Dedifferentiated amniotic fluid mesenchymal stem cell (primary cell): ENCODE data around the gene PIGV.

Source experiments
- DNase-seq: peaks from one replicate; pipeline ENCODE4 v3.0.0-alpha.2; 2016; ENCODE audit errors: extremely low spot score

PIGV gene

DNA sequence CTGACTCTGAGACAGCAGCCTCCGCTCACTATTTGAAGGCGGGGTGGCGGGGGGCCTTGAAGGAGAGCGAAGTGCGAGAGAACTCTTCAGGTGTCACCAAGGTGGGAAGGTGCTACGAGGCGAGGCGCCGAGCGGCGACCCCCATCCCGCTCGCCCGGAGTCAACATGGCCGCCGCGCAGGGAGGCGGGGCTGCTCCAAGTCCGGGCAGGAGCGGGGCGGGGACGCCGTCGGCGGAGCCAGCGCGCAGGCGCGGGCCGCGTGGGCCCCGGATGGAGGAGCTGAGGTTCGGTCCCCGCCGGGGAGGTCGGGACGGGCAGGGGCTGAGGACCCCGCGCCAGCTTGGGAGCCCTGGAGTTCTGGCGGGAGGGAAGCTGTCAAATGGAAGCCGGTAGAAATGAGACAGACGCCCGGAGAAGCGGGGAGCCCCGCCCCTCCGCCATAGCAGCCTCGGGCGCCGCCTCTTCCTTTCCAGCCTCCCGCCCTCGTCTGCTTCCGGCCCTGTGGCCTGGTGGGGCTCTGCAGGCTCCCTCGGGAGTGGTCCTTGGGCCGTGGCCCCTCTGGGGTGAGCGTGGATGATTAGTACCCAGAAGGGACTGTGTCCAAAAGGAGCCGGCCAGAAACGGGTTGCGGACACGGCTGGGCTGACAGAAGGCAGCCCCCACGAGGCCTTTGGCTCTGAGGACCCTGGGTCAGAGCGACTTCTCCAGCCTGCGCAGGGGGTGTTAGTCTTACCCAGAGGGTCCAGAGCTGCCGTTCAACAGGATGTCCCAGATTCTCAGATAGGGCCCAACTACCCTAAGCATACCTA, at the start of gene PIGV:
Gene PIGV (plus strand): TSS at position 245 of the 809 bp plus-strand sequence. CDS start 2,866 bp downstream, outside the sequence.
- peak; percentile 62 for DNase-seq

DNA sequence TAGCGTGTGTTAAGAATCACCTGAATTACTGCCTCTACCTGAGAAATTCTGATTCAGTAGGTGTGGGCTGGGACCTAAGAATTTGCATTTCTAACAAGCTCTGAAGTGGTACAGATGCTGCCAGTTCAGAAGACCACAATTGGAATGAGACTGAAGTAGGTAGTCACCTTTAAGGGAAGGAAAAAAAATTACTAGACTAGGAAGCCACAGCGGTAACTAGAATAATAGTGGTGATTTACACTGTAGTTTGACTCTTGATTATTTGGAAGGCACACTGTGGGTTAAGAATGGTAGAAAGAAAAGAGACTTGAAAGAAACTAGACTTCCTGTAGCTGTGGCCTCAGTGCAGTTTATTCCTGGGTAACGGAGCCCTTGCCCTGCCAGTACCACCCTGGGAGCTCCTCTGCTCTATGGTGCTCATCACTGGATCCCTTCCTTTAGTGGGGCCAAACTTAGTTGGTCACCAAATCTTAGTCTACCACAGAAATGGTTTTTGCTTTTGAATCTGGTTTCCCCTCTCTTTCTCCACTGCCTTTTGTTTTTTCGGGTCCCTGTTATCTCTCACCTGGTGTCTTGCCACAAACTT, 48.3 kb upstream of the PIGV start:
- DNase-seq, result no peak

GRCh38 chr1:26740023-26740634, 47.6 kb upstream of the PIGV start:
- no peak for DNase-seq

- DNase-seq, result no peak
These were observed 46.8 kb upstream of the PIGV start for GRCh38 chr1:26740952-26741351.

- no peak for DNase-seq
These were observed 44.2 kb upstream of the PIGV start for GRCh38 chr1:26743426-26744059.

GRCh38 chr1:26744075-26744959, 43.4 kb upstream of the PIGV start:
- DNase-seq, result no peak

GRCh38 chr1:26745191-26745590, 42.6 kb upstream of the PIGV start:
- no peak for DNase-seq

DNA sequence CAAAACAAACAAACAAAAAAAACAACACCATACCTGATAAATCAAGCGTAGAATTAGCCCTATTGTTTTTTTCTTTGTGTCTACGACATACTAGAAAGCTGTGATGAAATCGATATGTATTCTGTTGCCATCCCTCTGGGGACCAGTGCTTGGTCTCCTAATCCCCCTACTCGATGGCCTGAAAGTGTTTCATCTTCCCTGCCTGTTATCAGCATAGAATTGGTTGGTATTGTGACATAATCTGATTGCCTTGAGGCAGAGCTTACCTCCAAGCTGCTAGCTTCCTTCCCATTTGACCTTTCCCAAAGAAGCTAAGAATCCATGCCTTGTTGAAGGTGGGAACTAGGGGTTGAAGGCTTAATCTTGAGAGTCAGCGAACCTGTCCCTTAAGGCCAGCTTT, 40.7 kb upstream of the PIGV start:
- DNase-seq, result no peak

- DNase-seq, result no peak
These were observed 39.4 kb upstream of the PIGV start for GRCh38 chr1:26748351-26748750.

DNA sequence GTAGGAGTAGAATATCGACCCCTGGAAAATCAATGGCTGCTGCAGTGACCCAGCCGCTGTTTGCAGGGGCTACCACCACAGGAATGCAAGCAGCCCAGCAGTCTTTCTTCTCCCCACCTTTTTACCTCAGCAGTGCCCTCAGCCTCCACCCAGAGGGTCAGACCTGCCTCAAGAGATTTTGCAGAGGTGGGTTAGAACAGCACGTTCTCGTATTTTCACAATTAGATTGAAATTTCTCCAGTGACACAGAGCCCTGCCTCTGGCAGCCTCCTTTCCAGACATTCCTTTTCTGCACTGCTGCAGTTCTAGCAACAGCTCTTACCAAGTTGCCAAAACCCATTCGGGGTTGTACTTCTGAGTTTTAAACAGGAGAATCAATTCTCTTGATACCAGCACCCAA, 38.3 kb upstream of the PIGV start:
- DNase-seq, result no peak

DNA sequence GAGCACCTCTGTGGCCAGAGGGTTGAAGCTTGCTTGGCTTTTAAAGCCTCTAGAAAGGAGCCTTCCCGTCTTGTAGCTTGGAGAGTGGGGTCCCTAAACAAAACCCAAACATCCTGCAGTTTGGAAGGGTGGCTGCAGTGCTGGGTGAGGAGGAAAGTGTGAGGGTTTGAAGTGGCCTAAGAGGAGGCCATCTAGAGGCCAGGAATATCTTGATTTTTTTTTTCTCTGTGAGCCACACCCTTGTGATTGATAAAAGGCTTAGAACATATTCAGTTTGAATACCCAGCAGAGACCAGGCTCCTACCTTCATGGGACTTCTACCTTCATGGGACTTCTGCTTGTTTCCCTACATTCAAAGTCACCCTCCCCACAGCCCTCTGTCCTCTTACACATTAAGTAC, 37.3 kb upstream of the PIGV start:
- no peak for DNase-seq

DNA sequence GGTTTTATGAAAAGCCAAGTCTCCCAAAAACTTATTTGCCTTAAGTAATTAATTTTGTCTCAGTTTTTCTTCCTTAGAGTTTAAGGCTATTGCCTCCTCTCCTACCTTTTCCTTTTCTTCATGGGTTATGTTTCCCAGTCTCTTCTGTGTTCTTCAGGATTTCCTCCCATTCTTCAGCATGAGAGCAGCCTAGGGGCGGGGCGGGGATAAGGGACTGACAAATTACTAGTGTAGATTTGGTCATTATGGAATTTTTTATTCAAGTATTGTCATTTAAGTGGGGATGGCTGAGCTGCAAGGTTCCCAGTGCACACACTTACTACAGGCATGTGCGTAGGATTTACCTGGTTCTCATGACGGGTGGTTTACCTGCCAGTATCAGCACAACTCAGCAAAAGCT, 35.2 kb upstream of the PIGV start:
- no peak for DNase-seq

DNA sequence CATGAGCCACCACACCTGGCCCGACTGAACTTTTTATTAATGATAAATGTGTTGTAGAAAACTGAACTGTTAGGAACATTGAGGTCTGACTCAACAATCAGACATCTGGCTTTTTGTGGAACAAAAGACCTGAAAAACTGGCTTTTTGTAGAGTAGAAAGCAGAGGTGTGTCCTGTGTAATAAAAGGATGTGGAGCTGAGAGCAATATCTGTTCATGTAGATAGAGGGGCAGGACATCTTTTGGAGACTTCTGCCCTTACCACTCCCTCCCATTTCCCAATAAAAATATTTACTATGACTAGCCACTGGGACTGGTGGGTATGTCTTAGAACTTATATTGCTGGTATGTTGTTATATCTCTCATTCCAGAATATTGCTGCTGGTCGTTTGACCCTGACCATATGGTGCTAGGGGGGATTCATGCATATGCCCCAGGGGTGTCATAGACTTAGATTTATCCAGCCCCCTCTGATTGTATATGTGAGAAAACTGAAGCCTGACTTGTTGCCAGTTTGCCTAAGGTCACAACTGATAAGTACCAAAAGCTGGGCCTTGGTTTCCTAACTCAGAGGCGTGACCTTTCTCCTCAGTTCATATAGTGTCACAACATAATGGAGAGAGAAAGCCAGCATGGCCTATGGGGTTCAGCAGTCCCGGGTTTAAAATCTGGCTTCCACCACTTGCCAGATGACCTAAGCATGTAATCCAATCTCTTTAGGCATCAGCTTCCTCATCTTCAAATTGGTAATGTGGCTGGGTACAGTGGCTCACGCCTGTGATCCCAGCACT, 33.5 kb upstream of the PIGV start:
- DNase-seq, result no peak

- DNase-seq, result no peak
These were observed 29.4 kb upstream of the PIGV start for GRCh38 chr1:26758358-26758757.

GRCh38 chr1:26759531-26759930, 28.2 kb upstream of the PIGV start:
- no peak for DNase-seq

DNA sequence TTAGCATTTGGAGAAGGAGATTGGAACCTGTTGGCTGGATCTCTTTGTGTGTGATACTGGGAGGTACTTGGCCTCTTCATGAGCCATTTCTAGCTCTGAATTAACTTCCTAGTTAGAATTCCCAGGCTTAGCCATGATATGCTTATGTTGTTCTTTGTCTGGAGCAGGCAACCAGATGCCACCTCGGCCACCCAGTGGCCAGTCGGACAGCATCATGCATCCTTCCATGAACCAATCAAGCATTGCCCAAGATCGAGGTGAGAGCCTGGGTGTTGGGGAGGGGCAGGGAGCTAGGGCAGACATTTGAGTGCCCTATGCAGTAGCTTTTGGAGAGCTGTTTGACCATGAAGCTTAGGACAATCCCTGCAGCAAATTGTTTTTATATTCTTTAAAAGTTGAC, 26.5 kb upstream of the PIGV start:
- DNase-seq, result no peak

DNA sequence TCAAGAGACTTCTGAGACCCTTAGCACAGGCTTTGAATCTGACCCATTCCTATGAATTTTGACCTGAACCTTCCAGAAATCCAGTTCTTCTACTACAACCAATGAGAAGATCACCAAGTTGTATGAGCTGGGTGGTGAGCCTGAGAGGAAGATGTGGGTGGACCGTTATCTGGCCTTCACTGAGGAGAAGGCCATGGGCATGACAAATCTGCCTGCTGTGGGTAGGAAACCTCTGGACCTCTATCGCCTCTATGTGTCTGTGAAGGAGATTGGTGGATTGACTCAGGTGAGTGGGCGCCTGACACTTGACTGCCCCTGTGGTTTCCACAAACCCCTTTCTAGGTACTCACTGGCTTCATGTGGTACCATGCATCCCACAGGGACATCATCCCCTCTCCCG, 20.0 kb upstream of the PIGV start:
- no peak for DNase-seq

DNA sequence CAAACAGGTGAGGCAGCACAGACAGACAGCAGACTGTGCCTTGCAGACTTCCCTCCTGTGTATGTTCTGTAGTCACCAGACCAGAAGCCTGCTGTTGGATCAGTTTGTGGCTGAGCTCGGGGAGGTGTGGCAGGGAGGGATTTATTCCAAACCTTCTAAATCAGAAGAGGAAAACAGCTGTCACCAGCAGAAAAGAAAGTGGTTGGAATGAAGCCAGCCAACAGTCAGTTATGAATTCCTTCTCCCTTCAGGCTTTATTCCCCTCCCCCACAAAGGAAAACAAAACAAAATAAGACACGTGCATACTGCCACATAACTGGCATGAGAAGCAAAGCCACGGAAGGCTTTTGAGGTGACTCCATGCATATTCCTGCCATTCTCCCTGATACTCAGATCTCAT, 19.0 kb upstream of the PIGV start:
- peak; percentile 74 for DNase-seq

GRCh38 chr1:26771285-26771642, 16.5 kb upstream of the PIGV start:
- no peak for DNase-seq

DNA sequence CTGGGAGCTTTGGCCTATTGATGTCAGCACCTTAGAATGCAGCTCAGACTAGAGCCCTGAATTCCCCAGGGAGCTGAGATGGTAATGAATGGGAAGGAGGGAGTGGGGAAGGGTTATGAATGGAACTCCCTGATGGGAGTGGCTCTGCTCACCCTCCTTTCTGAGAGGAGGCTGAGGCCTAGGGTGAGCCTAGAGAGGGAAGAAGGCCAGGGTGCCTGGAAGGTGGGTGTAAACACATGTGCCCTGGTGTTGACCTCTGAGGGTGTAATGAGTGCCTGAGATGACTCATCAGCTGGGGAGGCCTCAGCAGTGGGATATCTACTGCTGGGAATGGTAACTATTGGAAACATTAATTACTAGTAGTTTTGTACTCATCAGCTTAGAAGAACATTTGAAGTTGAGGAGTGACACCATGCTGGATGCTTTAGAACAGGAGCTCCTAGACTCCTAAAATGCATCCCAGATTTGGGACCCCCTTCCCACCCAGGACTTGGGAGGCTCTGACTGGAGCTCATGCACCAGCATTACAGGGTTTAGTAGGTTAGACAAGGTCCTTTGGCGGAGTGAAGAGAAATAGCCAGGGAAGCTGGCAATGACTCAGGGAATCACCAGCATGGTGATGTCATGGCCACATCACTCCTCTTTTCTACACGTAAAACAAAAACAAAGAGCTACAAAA, 16.0 kb upstream of the PIGV start:
- DNase-seq, result peak; percentile 90
